ENCODE measurements around the gene CBLN4. TPM values are rescaled to one million over a fixed set of nuclear protein-coding genes. Genes with fewer than 3 reads are reported as not detected.

CBLN4 gene
- total RNA-seq, 4 donors from 2014 or later, result under 0.01 TPM; not detected in 3

GRCh38 chr20:55953201-55953600 is 52.1 kb downstream of the CBLN4 start:
- no peak for TF ChIP-seq POLR2A (IDR thresholded peaks at IDR 0.05)
- no peak for TF ChIP-seq CTCF (IDR thresholded peaks at IDR 0.05)
- Histone ChIP-seq H3K9me3 (no peaks in the 10 kb centered on the region), H3K4me1 (peaks cover 0 to 11% (median 0%) of the 10 kb centered on the region in 3 donors), H3K4me3 (no peak overlapping the region), H3K27me3 (no peaks in the 10 kb centered on the region), H3K27ac (no peak overlapping the region), H3K36me3 (no peaks in the 10 kb centered on the region)
- WGBS, 2 donors, result 18 to 56% methylated on average over 1 of the region's 2 CpGs
- DNase-seq, result no peak
- intact Hi-C loops (cut with DNase I), result no loop called here

DNA sequence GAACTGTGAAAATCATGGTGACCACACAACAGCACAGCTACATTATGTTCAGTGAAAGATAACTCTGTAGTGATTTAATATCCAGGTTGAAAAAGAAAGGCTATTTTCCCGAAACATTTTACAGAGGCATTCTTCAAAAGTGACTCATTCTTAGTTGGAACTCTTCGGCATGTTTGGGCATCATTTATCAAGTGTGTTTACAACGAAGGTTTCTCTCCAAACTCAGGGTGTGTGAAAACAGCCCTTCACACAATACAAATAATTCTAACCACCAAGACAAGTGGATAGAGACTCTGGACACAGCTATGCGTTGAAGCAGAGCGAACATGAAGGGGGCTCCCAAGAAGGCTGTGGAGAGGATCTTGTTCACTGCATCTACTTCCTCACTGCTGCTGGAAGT is 57.6 kb downstream of the CBLN4 start:
- Histone ChIP-seq H3K9me3 (peaks cover 0 to 9% (median 0%) of the 10 kb centered on the region in 3 donors), H3K27me3 (no peaks in the 10 kb centered on the region), H3K27ac (peak overlapping the region in 2 of 4 donors; percentile 10 to 41), H3K4me3 (no peak overlapping the region), H3K36me3 (no peaks in the 10 kb centered on the region), H3K4me1 (peaks cover 0 to 11% (median 0%) of the 10 kb centered on the region in 3 donors)
- no peak for DNase-seq
- no peak for TF ChIP-seq POLR2A (IDR thresholded peaks at IDR 0.05)
- WGBS, 2 donors, result 30 to 40% methylated on average over 5 of the region's 5 CpGs
- intact Hi-C loops (cut with DNase I), result no loop called here

Other genes with a start within 250 kb of the CBLN4 start
- gene MC3R, start 243.2 kb upstream of the CBLN4 start, total RNA-seq, result not detected